HT-29 (cell line): Measurements from ENCODE around the gene SAP30BP. TPM values are rescaled to one million over a fixed set of nuclear protein-coding genes. Genes with fewer than 3 reads are reported as not detected.

ENCODE experiments used
- DNase-seq: peaks from one replicate; pipeline ENCODE4 v3.0.0-alpha.2; 2015; ENCODE audit warnings: low spot score
- total RNA-seq: library from RNA; depleted of rRNA; stranded (reverse); fragments of >200 nt; shearing (Covaris generic); gene quantifications from 2 replicates; pipeline ENCODE4 v1.2.3, GENCODE V29; 2014; rRNA removed

SAP30BP gene
- total RNA-seq, 1 experiment from 2014 or later = 53.8 TPM

GRCh38 chr17:75757086-75757681 lies 90.0 kb downstream of the SAP30BP start:
- no peak for DNase-seq

Other genes starting within 250 kb of the SAP30BP start
- gene TMEM94, start 210.7 kb upstream of the SAP30BP start, total RNA-seq = 34.9 and 50.5 TPM in 2 replicates
- 12.3 and 13.6 TPM in 2 replicates for gene CASKIN2, start 151.8 kb upstream of the SAP30BP start, total RNA-seq
- 108 and 134 TPM in 2 replicates for gene TSEN54, start 150.8 kb upstream of the SAP30BP start, total RNA-seq
- 162 and 184 TPM in 2 replicates for gene LLGL2, start 141.6 kb upstream of the SAP30BP start, total RNA-seq
- gene MYO15B, start 79.5 kb upstream of the SAP30BP start, total RNA-seq = 29.0 and 36.8 TPM in 2 replicates
- 16.4 and 16.7 TPM in 2 replicates for gene SMIM5, start 33.9 kb upstream of the SAP30BP start, total RNA-seq
- gene RECQL5, start 184 bp upstream of the SAP30BP start, total RNA-seq = 56.7 and 64.6 TPM in 2 replicates
- 224 and 281 TPM in 2 replicates for gene ITGB4, start 54.1 kb downstream of the SAP30BP start, total RNA-seq
- gene GALK1, start 97.9 kb downstream of the SAP30BP start, total RNA-seq = 40.8 and 41.8 TPM in 2 replicates
- 23.6 and 24.9 TPM in 2 replicates for gene UNK, start 117.5 kb downstream of the SAP30BP start, total RNA-seq
- 37.5 and 43.5 TPM in 2 replicates for gene UNC13D, start 177.1 kb downstream of the SAP30BP start, total RNA-seq
- 26.8 and 30.9 TPM in 2 replicates for gene WBP2, start 188.0 kb downstream of the SAP30BP start, total RNA-seq
- 65.7 and 69.5 TPM in 2 replicates for gene TRIM47, start 211.2 kb downstream of the SAP30BP start, total RNA-seq
- gene TRIM65, start 229.6 kb downstream of the SAP30BP start, total RNA-seq = 20.2 and 29.2 TPM in 2 replicates
- gene MRPL38, start 237.5 kb downstream of the SAP30BP start, total RNA-seq = 85.7 and 92.3 TPM in 2 replicates